ENCODE data around the gene SLC25A21.
"Not testable (repeated sequence)": the region's sequence is repeated elsewhere in the genome, so short reads cannot be mapped to it uniquely, and the experiment has no call there.

Gene SLC25A21

GRCh38 chr14:37036669-37037341, 135.6 kb downstream of the SLC25A21 start:
- peak; percentile 45 for DNase-seq

GRCh38 chr14:37035401-37035800, 137.0 kb downstream of the SLC25A21 start:
- no peak for DNase-seq

- DNase-seq: peak; percentile 56
These were observed 137.8 kb downstream of the SLC25A21 start for GRCh38 chr14:37034410-37035285.

- no peak for DNase-seq
These were observed 139.5 kb downstream of the SLC25A21 start for GRCh38 chr14:37032863-37033262.

GRCh38 chr14:37027188-37027824, 145.1 kb downstream of the SLC25A21 start:
- peak; percentile 21 for DNase-seq

GRCh38 chr14:37023875-37024565, 148.4 kb downstream of the SLC25A21 start:
- no peak for DNase-seq

- no peak for DNase-seq
These were observed 151.0 kb downstream of the SLC25A21 start for GRCh38 chr14:37021390-37021789.

- DNase-seq: no peak
These were observed 152.9 kb downstream of the SLC25A21 start for GRCh38 chr14:37019488-37019887.

GRCh38 chr14:37018571-37019240, 153.7 kb downstream of the SLC25A21 start:
- no peak for DNase-seq

- DNase-seq: no peak
These were observed 159.3 kb downstream of the SLC25A21 start for GRCh38 chr14:37013078-37013477.

GRCh38 chr14:36998686-36999085, 173.7 kb downstream of the SLC25A21 start:
- peak; percentile 8 for DNase-seq

- peak; percentile 19 for DNase-seq
These were observed 174.6 kb downstream of the SLC25A21 start for GRCh38 chr14:36997843-36998242.

- no peak for DNase-seq
These were observed 175.4 kb downstream of the SLC25A21 start for GRCh38 chr14:36996857-36997590.

- DNase-seq: peak; percentile 77
These were observed 176.1 kb downstream of the SLC25A21 start for GRCh38 chr14:36996133-36996856.

GRCh38 chr14:36989806-36990205, 182.6 kb downstream of the SLC25A21 start:
- no peak for DNase-seq

GRCh38 chr14:36988989-36989388, 183.4 kb downstream of the SLC25A21 start:
- DNase-seq: no peak

- DNase-seq: peak; percentile 29
These were observed 183.8 kb downstream of the SLC25A21 start for GRCh38 chr14:36988568-36988967.

- DNase-seq: no peak
These were observed 186.0 kb downstream of the SLC25A21 start for GRCh38 chr14:36986407-36986806.

GRCh38 chr14:36981832-36982529, 190.4 kb downstream of the SLC25A21 start:
- peak; percentile 77 for DNase-seq

- DNase-seq: not testable (repeated sequence)
These were observed 192.0 kb downstream of the SLC25A21 start for GRCh38 chr14:36980413-36980812.
